Thyroid gland (tissue), 4 donors: Measurements from ENCODE around the gene SYT3. TPM values are rescaled to one million over a fixed set of nuclear protein-coding genes. Genes with fewer than 3 reads are reported as not detected.
A peak's percentile ranks its signal among the peaks of the same experiment; 100 is the strongest.

ENCODE experiments used
- DNase-seq, 2 donors: peaks; one replicate each; pipeline ENCODE4 v3.0.0-alpha.2; 2019
- H3K27ac ChIP-seq, 3 donors: fragments of 200-600 bp; sonication (generic); 1 replicate in 2 of 3; 2 replicates in 1 of 3; pipeline ENCODE4 v1.5.1; 2016 to 2019; ENCODE audit warnings: mild to moderate bottlenecking in 1 of 3, moderate library complexity in 1 of 3
- H3K27me3 ChIP-seq: fragments of 200-600 bp; sonication (generic); one replicate; pipeline ENCODE4 v1.5.1; 2019
- H3K36me3 ChIP-seq, 2 donors: fragments of 200-600 bp; sonication (generic); one replicate each; pipeline ENCODE4 v1.5.1; 2016 to 2019
- H3K4me1 ChIP-seq, 2 donors: fragments of 200-600 bp; sonication (generic); one replicate each; pipeline ENCODE4 v1.5.1; 2017 to 2019
- H3K4me3 ChIP-seq, 3 donors: fragments of 200-600 bp; sonication (generic); replicated peaks in 1 of 3; 1 replicate in 2 of 3; 2 replicates in 1 of 3; pipeline ENCODE4 v1.5.1; 2016; ENCODE audit warnings: mild to moderate bottlenecking in 1 of 3
- H3K9me3 ChIP-seq: fragments of 200-600 bp; sonication (generic); one replicate; pipeline ENCODE4 v1.5.1; 2017
- CTCF ChIP-seq, 6 experiments: fragments of 200-600 bp in 3 of 6; fragments of 450-650 bp in 3 of 6; sonication (generic) in 3 of 6; IDR thresholded peaks; one replicate each; pipeline ENCODE4 v1.5.1; 2016 to 2019; ENCODE audit warnings: antibody characterized with exemption in 6 of 6, mild to moderate bottlenecking in 2 of 6, inconsistent platforms in 1 of 6, moderate library complexity in 1 of 6
- POLR2A ChIP-seq, 2 donors: fragments of 450-650 bp; IDR thresholded peaks; one replicate each; pipeline ENCODE4 v1.6.1; 2017; ENCODE audit warnings: antibody characterized with exemption in 2 of 2, mild to moderate bottlenecking in 2 of 2, moderate library complexity in 1 of 2
- WGBS, 2 donors: methylation state at CpG; one replicate each; pipeline ENCODE4 v1.1.5; 2017; 5-methylcytosine and 5-hydroxymethylcytosine counted together
- intact Hi-C: fragments of 100-400 bp; cut with DNase I; formaldehyde crosslinking; loops from one replicate; pipeline ENCODE4 v1.15.1; 2023
- total RNA-seq, 4 donors: library from RNA; depleted of rRNA; stranded (reverse); fragments of >200 nt; gene quantifications; one replicate each; pipeline ENCODE4 v1.2.3, GENCODE V29; 2016

SYT3 gene
- total RNA-seq, 4 donors from 2014 or later: 0.67 to 1.4 (median 1.3) TPM; not detected in 1

- peak overlapping the region in 1 of 3 donors; percentile 15 for H3K4me3 ChIP-seq
- peak; percentile 78 to 97 for DNase-seq
- no peaks in the 10 kb centered on the region for H3K36me3 ChIP-seq
- no peak overlapping the region for H3K27ac ChIP-seq
- no peak for TF ChIP-seq POLR2A (IDR thresholded peaks at IDR 0.05)
- no peak for TF ChIP-seq CTCF (IDR thresholded peaks at IDR 0.05)
- H3K4me1 ChIP-seq: peaks cover 15 to 18% of the 10 kb centered on the region in 2 donors
- intact Hi-C loops: no loop called here
- WGBS, 2 donors: 6% methylated on average over 22 of the region's 38 CpGs
- no peaks in the 10 kb centered on the region for H3K9me3 ChIP-seq
- H3K27me3 ChIP-seq: no peaks in the 10 kb centered on the region
Observed at GRCh38 chr19:50657712-50658440, 18.2 kb upstream of the SYT3 start.

- no peak for TF ChIP-seq CTCF (IDR thresholded peaks at IDR 0.05)
- TF ChIP-seq POLR2A (IDR thresholded peaks at IDR 0.05): no peak
- H3K36me3 ChIP-seq: no peaks in the 10 kb centered on the region
- no peaks in the 10 kb centered on the region for H3K9me3 ChIP-seq
- intact Hi-C loops: no loop called here
- peaks cover 15 to 18% of the 10 kb centered on the region in 2 donors for H3K4me1 ChIP-seq
- H3K4me3 ChIP-seq: no peak overlapping the region
- no peak overlapping the region for H3K27ac ChIP-seq
- WGBS, 2 donors: 65% methylated on average over 6 of the region's 6 CpGs
- no peaks in the 10 kb centered on the region for H3K27me3 ChIP-seq
- no peak for DNase-seq
Observed at GRCh38 chr19:50657222-50657669, 17.6 kb upstream of the SYT3 start.

- no peak for TF ChIP-seq CTCF (IDR thresholded peaks at IDR 0.05)
- no peak overlapping the region for H3K4me3 ChIP-seq
- DNase-seq: no peak
- no peaks in the 10 kb centered on the region for H3K27me3 ChIP-seq
- peaks cover 15 to 18% of the 10 kb centered on the region in 2 donors for H3K4me1 ChIP-seq
- no peak overlapping the region for H3K27ac ChIP-seq
- H3K9me3 ChIP-seq: no peaks in the 10 kb centered on the region
- intact Hi-C loops: no loop called here
- no peaks in the 10 kb centered on the region for H3K36me3 ChIP-seq
Observed at GRCh38 chr19:50654882-50655281, 15.2 kb upstream of the SYT3 start.

GRCh38 chr19:50652722-50653121, 13.0 kb upstream of the SYT3 start:
- H3K36me3 ChIP-seq: no peaks in the 10 kb centered on the region
- no peak overlapping the region for H3K4me3 ChIP-seq
- no peak overlapping the region for H3K27ac ChIP-seq
- H3K4me1 ChIP-seq: peaks cover 0 to 1% of the 10 kb centered on the region in 2 donors
- intact Hi-C loops: no loop called here
- no peaks in the 10 kb centered on the region for H3K27me3 ChIP-seq
- 85 to 92% methylated on average over 6 of the region's 6 CpGs for WGBS, 2 donors
- DNase-seq: no peak
- no peaks in the 10 kb centered on the region for H3K9me3 ChIP-seq
- TF ChIP-seq POLR2A (IDR thresholded peaks at IDR 0.05): no peak
- TF ChIP-seq CTCF (IDR thresholded peaks at IDR 0.05): no peak

- Histone ChIP-seq H3K9me3 (no peaks in the 10 kb centered on the region), H3K27me3 (no peaks in the 10 kb centered on the region), H3K4me1 (no peaks in the 10 kb centered on the region), H3K36me3 (no peaks in the 10 kb centered on the region), H3K27ac (no peak overlapping the region), H3K4me3 (no peak overlapping the region)
- WGBS, 2 donors: 79 to 85% methylated on average over 2 of the region's 2 CpGs
- intact Hi-C loops: no loop called here
- TF ChIP-seq CTCF (IDR thresholded peaks at IDR 0.05): no peak
- TF ChIP-seq POLR2A (IDR thresholded peaks at IDR 0.05): no peak
- DNase-seq: no peak
Observed at GRCh38 chr19:50651174-50651573, 11.5 kb upstream of the SYT3 start.
